Measurements from ENCODE around the gene HIGD1B.
"Not testable (repeated sequence)": the region's sequence is repeated elsewhere in the genome, so short reads cannot be mapped to it uniquely, and the experiment has no call there.

The HIGD1B gene

DNA sequence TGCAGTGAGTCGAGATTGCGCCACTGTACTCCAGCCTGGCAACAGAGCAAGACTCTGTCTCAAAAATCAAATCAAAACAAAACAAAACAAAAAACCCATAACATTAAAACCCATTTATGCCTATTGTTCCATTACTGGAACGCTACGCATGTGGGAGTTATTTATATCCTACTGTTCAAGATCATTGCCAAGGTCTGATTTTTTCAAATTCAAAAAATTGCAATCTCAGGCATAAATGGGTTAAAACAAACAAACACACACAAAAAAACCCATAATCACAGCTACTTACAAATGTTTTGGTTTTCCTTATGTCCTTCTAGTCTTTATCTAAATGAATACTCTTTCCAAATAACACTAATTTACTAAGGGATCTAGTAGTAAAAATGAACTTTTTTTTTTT, 35.4 kb upstream of the HIGD1B start:
- H4K20me1 ChIP-seq = peaks cover 0 to 61% (median 20%) of the 10 kb centered on the region in 11 experiments; a peak in 13 of 22 replicates
- H3K9ac ChIP-seq = no peak overlapping the region
- peaks cover 0 to 19% (median 13%) of the 10 kb centered on the region in 10 experiments; a peak in 10 of 20 replicates for H3K4me1 ChIP-seq
- H3K9me3 ChIP-seq (replicated peaks in 1 of 11) = no peaks in the 10 kb centered on the region
- H3K4me2 ChIP-seq = no peak overlapping the region
- H3K27ac ChIP-seq = no peak overlapping the region; a peak in 1 of 22 replicates
- TF ChIP-seq Cebpa-rat (IDR thresholded peaks at IDR 0.05) = no peak
- H3K36me3 ChIP-seq = peaks cover 0 to 22% (median 0%) of the 10 kb centered on the region in 11 experiments; a peak in 5 of 22 replicates
- H3K4me3 ChIP-seq = no peak overlapping the region
- no peaks in the 10 kb centered on the region for H3K27me3 ChIP-seq

DNA sequence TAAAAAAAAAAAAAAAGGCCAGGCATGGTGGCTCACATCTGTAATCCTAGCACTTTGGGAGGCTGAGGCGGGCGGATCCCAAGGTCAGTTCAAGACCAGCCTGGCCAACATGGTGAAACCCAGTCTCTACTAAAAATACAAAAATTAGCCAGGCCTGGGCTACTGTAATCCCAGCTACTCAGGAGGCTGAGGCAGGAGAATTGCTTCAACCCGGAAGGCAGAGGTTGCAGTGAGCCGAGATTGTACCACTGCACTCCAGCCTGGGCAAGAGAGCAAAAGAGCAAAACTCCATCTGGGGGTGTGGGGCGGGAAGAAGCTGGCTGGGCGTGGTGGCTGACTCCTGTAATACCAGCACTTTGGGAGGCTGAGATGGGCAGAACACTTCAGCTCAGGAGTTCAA, 29.2 kb upstream of the HIGD1B start:
- H3K9ac ChIP-seq; H3K4me1 ChIP-seq; H3K27ac ChIP-seq; H3K4me3 ChIP-seq; H3K9me3 ChIP-seq (replicated peaks in 1 of 11); H3K4me2 ChIP-seq; H3K27me3 ChIP-seq: not testable (repeated sequence)
- Histone ChIP-seq H3K36me3 (peaks cover 0 to 36% (median 6%) of the 10 kb centered on the region in 11 experiments; a peak in 12 of 22 replicates), H4K20me1 (peaks cover 0 to 28% (median 0%) of the 10 kb centered on the region in 11 experiments; a peak in 4 of 22 replicates)

DNA sequence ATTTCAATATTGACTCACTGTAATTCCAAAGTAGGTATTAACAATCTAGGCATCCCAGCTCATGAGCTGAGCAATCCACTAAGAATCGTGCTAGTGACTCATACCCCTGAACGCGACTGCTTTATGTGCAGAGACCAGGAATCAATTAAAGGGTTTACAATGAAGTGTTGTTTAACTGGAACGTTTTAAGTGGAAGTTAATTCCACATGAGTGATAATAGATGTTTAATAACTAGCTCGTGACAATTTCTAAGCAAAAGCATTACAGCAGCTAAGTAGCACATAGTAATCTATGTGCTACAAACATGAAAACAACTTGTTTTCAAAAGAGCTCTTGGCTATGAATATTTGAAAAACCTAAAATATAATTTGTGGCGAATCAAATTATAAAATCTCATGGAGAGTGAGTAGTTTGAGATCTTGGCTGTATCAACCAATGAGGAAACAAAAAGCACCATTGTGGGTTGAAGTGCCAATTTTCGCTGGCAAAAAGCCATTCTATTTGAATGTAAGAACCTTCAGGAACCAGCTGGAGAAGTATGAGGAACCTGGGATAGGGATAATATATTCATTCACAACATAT, 27.0 kb upstream of the HIGD1B start:
- no peaks in the 10 kb centered on the region for H3K9me3 ChIP-seq (replicated peaks in 1 of 11)
- no peak overlapping the region for H3K4me2 ChIP-seq
- peaks cover 0 to 10% (median 3%) of the 10 kb centered on the region in 10 experiments; a peak in 16 of 20 replicates for H3K4me1 ChIP-seq
- peaks cover 0 to 44% (median 10%) of the 10 kb centered on the region in 11 experiments; a peak in 13 of 22 replicates for H3K36me3 ChIP-seq
- no peak overlapping the region for H3K27ac ChIP-seq
- TF ChIP-seq Cebpa-rat (IDR thresholded peaks at IDR 0.05) = no peak
- peaks cover 0 to 17% (median 0%) of the 10 kb centered on the region in 11 experiments; a peak in 4 of 22 replicates for H4K20me1 ChIP-seq
- no peaks in the 10 kb centered on the region; a peak in 1 of 22 replicates for H3K27me3 ChIP-seq
- no peak overlapping the region for H3K9ac ChIP-seq
- H3K4me3 ChIP-seq = no peak overlapping the region

DNA sequence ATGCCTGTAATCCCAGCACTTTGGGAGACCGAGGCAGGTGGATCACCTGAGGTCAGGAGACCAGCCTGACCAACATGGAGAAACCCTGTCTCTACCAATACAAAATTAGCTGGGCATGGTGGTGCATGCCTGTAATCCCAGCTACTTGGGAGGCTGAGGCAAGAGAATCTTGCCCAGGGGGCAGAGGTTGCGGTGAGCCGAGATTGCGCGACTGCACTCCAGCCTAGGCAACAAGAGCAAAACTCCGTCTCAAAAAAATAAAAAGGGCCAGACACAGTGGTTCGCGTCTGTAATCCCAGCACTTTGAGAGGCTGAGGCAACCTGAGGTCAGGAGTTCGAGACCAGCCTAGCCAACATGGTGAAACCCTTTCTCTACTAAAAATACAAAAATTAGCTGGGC, 22.4 kb upstream of the HIGD1B start:
- Histone ChIP-seq H3K36me3 (peaks cover 0 to 23% (median 0%) of the 10 kb centered on the region in 11 experiments; a peak in 8 of 22 replicates), H3K4me2 (peak overlapping the region in 8 of 11 experiments; percentile 77 to 97 (median 88); a peak in 13 of 22 replicates), H3K27ac (peak overlapping the region in 4 of 11 experiments; percentile 72 to 85 (median 80); a peak in 2 of 22 replicates), H4K20me1 (peaks cover 0 to 29% (median 0%) of the 10 kb centered on the region in 11 experiments; a peak in 9 of 22 replicates), H3K4me1 (peaks cover 20 to 33% (median 30%) of the 10 kb centered on the region in 10 experiments), H3K27me3 (peaks cover 36 to 44% (median 40%) of the 10 kb centered on the region in 11 experiments)
- not testable (repeated sequence) for H3K4me3 ChIP-seq; H3K9me3 ChIP-seq (replicated peaks in 1 of 11); H3K9ac ChIP-seq

DNA sequence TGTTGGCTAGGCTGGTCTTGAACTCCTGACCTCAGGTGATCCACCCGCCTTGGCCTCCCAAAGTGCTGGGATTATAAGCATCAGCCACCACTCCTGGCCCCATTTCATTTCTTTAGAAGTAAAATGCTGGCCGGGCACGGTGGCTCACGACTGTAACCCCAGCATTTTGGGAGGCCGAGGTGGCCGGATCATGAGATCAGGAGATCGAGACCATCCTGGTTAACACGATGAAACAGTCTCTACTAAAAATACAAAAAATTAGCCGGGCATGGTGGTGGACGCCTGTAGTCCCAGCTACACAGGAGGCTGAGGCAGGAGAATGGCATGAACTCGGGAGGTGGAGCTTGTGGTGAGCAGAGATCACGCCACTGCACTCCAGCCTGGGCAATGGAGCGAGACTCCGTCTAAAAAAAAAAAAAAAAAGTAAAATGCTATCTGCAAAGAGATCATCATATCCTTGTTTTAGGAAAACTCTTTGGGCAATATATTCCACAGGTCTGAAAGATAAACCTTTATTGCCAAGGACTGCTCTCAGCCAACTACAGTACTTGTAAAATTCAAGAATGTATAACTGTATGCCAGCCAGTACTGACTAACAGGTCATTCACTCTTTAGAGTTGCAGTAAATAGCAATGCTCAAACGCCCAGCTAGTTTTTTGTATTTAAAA, 21.4 kb upstream of the HIGD1B start:
- peak overlapping the region in 10 of 11 experiments; percentile 3 to 91 (median 76); a peak in 17 of 22 replicates for H3K27ac ChIP-seq
- peaks cover 20 to 41% (median 40%) of the 10 kb centered on the region in 10 experiments for H3K4me1 ChIP-seq
- H3K9ac ChIP-seq = peak overlapping the region in 7 of 11 experiments; percentile 24 to 50 (median 43); a peak in 8 of 22 replicates
- peaks cover 0 to 29% (median 0%) of the 10 kb centered on the region in 11 experiments; a peak in 9 of 22 replicates for H4K20me1 ChIP-seq
- no peak for TF ChIP-seq Cebpa-rat (IDR thresholded peaks at IDR 0.05)
- no peaks in the 10 kb centered on the region for H3K9me3 ChIP-seq (replicated peaks in 1 of 11)
- H3K27me3 ChIP-seq = peaks cover 46 to 55% (median 51%) of the 10 kb centered on the region in 11 experiments
- peaks cover 0 to 18% (median 0%) of the 10 kb centered on the region in 11 experiments; a peak in 6 of 22 replicates for H3K36me3 ChIP-seq
- H3K4me2 ChIP-seq = peak overlapping the region; percentile 53 to 97 (median 88)
- H3K4me3 ChIP-seq = peak overlapping the region in 3 of 10 experiments; percentile 5 to 30 (median 26); a peak in 2 of 20 replicates

DNA sequence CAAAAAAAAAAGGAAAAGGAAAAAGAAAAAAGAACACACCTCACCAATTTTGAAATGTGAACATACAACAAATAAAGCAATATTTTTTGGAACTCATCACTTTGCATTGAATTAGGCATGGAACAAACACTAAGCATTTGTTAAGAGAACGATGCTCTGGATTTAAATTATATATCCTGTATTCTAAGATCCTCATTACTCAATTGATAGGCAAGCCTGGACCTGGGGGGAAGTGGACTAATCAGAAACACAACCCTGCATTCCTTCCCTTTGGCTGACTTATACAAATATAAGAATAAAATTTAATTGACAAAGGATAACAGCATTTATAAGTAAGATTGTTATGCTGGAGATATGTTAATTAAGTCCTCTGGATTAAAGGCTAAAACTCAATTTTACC, 19.8 kb upstream of the HIGD1B start:
- H3K4me1 ChIP-seq = peaks cover 20 to 47% (median 44%) of the 10 kb centered on the region in 10 experiments
- no peak for TF ChIP-seq Cebpa-rat (IDR thresholded peaks at IDR 0.05)
- no peaks in the 10 kb centered on the region for H3K9me3 ChIP-seq (replicated peaks in 1 of 11)
- peak overlapping the region; percentile 77 to 97 (median 88); a peak in 21 of 22 replicates for H3K4me2 ChIP-seq
- H3K27ac ChIP-seq = peak overlapping the region in 7 of 11 experiments; percentile 66 to 91 (median 88); a peak in 11 of 22 replicates
- peak overlapping the region in 9 of 10 experiments; percentile 72 to 86 (median 78); a peak in 16 of 20 replicates for H3K4me3 ChIP-seq
- H4K20me1 ChIP-seq = peaks cover 0 to 29% (median 0%) of the 10 kb centered on the region in 11 experiments; a peak in 9 of 22 replicates
- peaks cover 0 to 16% (median 0%) of the 10 kb centered on the region in 11 experiments; a peak in 6 of 22 replicates for H3K36me3 ChIP-seq
- H3K27me3 ChIP-seq = peaks cover 51 to 67% (median 56%) of the 10 kb centered on the region in 11 experiments
- peak overlapping the region in 10 of 11 experiments; percentile 76 to 95 (median 88); a peak in 19 of 22 replicates for H3K9ac ChIP-seq

DNA sequence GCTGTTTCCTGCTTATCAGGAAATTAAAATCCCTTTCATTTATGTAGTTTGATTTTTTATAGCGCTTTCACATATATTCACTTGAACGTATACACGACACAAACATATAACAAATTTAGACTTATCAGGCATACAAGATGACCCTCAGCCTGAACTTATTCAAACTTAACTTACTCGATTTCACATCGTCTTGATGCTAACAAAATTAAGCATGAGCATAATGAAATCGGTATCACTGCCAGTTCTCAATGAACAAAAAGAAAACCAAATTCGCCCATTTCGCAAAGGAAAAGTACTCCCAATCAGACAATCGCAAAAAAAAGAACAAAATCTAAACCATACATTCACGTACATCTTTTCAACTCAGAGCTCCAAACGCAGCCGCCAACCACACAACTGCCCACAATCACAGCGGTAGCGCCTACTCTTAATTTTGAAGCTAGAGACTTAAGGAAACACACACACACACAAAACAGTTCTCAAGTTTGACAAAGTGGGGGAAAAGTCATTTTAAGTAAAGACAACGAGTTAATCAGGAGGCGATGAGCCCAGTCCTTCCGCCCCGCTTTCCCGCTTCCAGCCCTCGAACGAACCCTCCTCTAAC, 18.7 kb upstream of the HIGD1B start:
- H3K27ac ChIP-seq = peak overlapping the region; percentile 30 to 91 (median 86); a peak in 21 of 22 replicates
- no peak for TF ChIP-seq Cebpa-rat (IDR thresholded peaks at IDR 0.05)
- H3K9ac ChIP-seq = peak overlapping the region; percentile 76 to 95 (median 88)
- H3K4me1 ChIP-seq = peaks cover 20 to 47% (median 44%) of the 10 kb centered on the region in 10 experiments
- peaks cover 0 to 29% (median 0%) of the 10 kb centered on the region in 11 experiments; a peak in 9 of 22 replicates for H4K20me1 ChIP-seq
- peak overlapping the region; percentile 72 to 89 (median 79) for H3K4me3 ChIP-seq
- H3K36me3 ChIP-seq = peaks cover 0 to 7% (median 0%) of the 10 kb centered on the region in 11 experiments; a peak in 6 of 22 replicates
- peak overlapping the region; percentile 77 to 97 (median 88) for H3K4me2 ChIP-seq
- H3K9me3 ChIP-seq (replicated peaks in 1 of 11) = no peaks in the 10 kb centered on the region
- H3K27me3 ChIP-seq = peaks cover 51 to 67% (median 56%) of the 10 kb centered on the region in 11 experiments

DNA sequence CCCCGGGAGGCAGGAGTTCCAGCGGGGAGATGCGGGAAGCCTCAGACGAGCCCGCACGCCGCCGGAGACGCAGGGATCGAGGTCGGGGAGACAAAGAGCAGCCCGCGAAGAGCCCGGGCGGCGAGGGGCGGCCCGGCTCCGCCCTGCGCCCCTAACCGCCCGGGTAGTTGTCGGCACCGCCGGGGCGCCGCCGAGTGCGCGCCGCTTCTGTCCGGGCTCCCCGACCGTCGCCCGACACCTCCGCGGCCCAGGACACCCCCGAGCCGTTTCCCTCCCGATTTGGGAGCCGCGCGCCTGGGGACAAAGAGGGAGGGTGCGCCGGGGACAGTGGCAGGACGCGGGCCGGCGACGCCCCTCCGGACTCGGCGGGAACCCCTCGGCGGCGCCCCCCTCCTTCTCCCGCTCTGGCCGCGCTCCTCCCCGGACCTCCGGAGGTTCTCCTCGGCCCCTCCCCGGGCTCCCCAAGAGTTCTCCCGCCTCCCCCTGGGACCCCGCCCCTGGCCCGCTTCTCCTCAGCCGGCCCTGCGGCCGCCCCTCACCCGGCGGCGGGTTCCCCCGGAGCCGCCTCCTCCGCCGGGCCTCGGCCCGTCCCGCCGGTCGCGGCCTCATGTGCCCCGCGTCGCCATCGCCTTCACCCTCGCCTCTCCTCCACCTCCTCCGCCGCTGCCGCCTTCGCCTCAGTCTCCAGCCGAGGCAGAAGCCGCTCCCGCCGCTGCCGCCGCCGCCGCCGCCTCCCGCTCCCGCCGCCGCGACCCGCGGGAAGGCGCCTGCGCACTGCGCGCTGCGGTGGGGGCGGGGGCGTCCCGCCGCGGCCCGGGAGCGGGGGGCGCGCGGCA, 17.9 kb upstream of the HIGD1B start, which contains the start of gene GJC1:
GJC1 (minus strand) TSS at position 765 of the 836 bp plus-strand sequence. CDS start 24,470 bp downstream, outside the sequence.
- Histone ChIP-seq H3K9me3 (replicated peaks in 1 of 11) (no peaks in the 10 kb centered on the region), H3K4me2 (peak within 1 kb of the TSS; percentile 77 to 97 (median 88)), H3K4me3 (peak within 1 kb of the TSS; percentile 72 to 89 (median 79)), H3K36me3 (no peaks in the 10 kb centered on the region; a peak in 2 of 22 replicates), H3K27ac (peak within 1 kb of the TSS; percentile 30 to 91 (median 86); a peak in 21 of 22 replicates), H3K9ac (peak within 1 kb of the TSS; percentile 76 to 95 (median 88)), H3K27me3 (peaks cover 51 to 67% (median 56%) of the 10 kb centered on the region in 11 experiments), H4K20me1 (peaks cover 0 to 29% (median 0%) of the 10 kb centered on the region in 11 experiments; a peak in 9 of 22 replicates), H3K4me1 (peaks cover 20 to 47% (median 44%) of the 10 kb centered on the region in 10 experiments)
- no peak for TF ChIP-seq Cebpa-rat (IDR thresholded peaks at IDR 0.05)

Data from BLaER1 treated with 17β-estradiol and CSF1 and Interleukin-3, amounts not matched to agents 10 nM and 100 nM (cell line).